ENCODE measurements around the gene DUOX1.
A peak's percentile ranks its signal among the peaks of the same experiment; 100 is the strongest.

DUOX1 gene

DNA sequence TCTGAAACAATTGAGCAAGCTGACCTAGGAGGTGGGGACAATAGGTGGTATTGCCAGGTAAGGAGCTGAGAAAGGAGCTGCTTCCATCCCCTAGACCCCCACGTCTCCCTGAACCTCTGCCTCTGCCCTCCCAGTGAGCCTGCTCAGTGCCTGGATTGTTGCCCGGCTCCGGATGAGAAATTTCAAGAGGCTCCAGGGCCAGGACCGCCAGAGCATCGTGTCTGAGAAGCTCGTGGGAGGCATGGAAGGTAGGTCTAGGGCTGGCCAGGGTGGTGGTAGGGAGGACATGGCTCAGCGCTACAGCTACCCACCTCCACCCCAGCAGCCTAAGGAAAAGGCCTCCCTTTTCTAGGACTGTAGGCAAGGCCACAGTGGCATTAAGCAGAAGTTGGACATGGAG, 13.3 kb downstream of the DUOX1 start:
- FAIRE-seq (no peak), DNase-seq (ENCODE audit: low spot score) (no peak)

DNA sequence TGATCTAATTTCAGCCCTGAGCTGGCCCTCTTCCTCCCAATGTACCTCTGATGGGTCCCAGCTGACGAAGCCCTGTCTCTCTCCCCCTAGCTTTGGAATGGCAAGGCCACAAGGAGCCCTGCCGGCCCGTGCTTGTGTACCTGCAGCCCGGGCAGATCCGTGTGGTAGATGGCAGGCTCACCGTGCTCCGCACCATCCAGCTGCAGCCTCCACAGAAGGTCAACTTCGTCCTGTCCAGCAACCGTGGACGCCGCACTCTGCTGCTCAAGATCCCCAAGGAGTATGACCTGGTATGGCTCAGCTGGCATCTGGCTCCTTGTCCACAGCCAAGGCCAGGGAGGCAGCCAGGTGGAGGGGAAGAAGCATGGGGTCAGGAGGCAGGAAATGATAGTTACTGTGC, 14.2 kb downstream of the DUOX1 start:
- FAIRE-seq = no peak
- DNase-seq (ENCODE audit: low spot score) = no peak

DNA sequence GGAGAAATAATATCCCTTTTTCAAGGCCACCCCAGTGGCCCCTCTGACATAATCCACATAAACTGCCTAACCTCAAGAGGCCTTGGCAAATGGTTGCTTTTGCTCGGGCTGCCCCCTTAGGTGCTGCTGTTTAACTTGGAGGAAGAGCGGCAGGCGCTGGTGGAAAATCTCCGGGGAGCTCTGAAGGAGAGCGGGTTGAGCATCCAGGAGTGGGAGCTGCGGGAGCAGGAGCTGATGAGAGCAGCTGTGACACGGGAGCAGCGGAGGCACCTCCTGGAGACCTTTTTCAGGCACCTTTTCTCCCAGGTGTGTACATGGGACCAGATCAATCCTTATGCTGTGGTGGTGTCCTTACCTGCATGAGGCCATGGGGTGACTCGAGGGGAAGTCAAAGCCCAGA, 15.0 kb downstream of the DUOX1 start:
- DNase-seq (ENCODE audit: low spot score) (no peak), FAIRE-seq (no peak)

DNA sequence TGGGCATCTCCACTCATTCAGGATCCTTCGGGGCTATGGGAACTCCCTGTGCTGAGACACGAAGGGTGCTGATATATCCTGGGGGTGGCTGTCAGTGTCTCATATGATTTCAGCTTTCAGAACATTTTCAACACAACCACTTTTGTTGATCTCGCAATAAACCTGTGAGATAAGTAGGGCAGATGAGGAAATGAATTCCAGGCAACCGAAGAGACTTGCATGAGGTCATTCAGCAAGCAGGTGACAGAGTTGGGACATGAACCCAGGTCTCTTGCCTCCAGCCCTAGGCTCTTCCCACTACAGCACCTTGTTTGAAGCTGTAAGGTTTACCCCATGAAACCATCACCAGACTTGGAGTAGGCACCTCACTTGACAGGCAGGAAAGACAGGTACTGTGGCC, 16.6 kb downstream of the DUOX1 start:
- FAIRE-seq = no peak
- no peak for DNase-seq (ENCODE audit: low spot score)

DNA sequence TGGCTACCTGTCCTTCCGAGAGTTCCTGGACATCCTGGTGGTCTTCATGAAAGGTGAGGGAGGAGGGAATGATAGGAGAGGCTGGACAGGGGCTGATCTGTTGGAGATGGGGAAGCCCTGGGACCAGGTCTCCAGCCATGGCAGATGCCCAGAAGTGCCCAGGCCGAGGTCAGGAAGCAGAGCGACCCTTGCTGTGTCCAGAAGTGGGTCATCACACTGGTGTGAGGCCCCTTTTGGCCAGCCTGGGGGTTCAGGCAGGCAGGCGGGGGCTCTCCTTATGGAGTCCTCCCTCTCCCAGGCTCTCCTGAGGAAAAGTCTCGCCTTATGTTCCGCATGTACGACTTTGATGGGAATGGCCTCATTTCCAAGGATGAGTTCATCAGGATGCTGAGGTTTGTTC, 17.8 kb downstream of the DUOX1 start:
- DNase-seq (ENCODE audit: low spot score) = no peak
- FAIRE-seq = no peak

GRCh38 chr15:45148076-45149059, 18.6 kb downstream of the DUOX1 start:
- FAIRE-seq = no peak
- no peak for DNase-seq (ENCODE audit: low spot score)

DNA sequence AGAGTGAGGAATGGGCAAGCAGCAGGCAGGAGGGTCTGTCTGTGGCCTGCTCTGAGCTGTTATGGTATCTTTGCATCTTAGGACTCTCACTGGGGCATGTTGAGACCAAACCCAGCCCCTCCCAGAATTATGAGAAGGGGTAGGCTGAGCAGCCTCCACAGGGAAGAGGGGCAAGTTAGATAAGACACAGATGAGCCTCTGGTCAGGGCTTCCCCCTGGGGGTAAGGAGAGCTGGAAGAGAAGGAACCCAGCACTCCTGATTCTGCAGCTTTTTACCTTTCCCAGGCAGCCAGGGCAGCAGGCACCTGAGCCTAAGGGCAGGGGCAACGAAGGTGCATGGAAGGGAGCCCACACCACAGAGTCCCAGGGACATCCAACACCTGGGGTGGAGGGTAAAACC, 19.3 kb downstream of the DUOX1 start:
- FAIRE-seq (no peak), DNase-seq (ENCODE audit: low spot score) (no peak)

GRCh38 chr15:45150481-45150880, 20.7 kb downstream of the DUOX1 start:
- DNase-seq (ENCODE audit: low spot score) = no peak
- FAIRE-seq = no peak

DNA sequence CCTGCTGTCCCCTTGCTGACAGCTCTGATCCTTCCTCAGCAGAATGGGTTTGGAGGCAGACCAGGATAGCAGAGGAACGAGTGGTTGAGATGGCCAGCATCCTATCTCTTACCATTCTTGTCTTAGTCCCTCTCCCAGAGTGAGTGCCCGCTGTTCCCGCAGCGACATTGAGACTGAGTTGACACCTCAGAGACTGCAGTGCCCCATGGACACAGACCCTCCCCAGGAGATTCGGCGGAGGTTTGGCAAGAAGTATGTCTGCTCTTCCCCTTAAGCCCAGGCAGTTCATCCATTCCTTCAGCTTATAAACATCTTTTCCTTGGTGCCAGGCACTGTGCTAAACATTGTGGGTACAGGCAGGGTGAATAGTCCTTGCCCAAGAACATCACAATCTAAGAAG, 21.2 kb downstream of the DUOX1 start:
- FAIRE-seq = no peak
- no peak for DNase-seq (ENCODE audit: low spot score)

DNA sequence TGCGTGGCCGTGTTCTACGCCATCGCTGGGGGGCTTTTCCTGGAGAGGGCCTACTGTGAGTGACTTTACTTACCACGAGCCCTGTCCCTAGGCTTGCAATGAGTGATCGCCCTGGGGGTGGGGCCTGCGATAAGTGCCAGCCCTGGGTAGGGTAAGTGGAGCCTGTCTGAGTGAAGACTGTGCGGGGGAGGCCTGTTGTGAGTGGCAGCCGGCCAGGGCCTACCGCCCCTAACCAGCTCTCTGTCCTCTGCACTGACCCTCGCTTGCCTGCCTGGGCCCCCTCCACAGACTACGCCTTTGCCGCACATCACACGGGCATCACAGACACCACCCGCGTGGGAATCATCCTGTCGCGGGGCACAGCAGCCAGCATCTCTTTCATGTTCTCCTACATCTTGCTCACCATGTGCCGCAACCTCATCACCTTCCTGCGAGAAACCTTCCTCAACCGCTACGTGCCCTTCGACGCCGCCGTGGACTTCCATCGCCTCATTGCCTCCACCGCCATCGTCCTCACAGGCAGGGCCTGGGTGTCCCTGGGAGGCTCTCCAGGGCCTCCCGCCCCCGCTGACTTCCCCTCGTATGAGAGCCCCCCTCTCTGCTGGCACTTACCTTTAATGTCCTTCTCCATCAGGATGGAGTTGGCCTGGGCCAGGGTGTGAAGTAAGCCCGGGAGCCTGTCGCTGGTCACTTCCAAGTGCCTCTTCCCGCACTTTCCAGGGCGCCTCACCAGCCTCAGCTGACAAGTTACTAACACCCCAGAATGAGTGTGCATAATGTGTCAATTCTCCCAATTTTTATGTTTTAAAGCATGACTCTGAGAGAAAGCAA, 22.4 kb downstream of the DUOX1 start:
- FAIRE-seq = no peak

GRCh38 chr15:45155739-45156138, 25.9 kb downstream of the DUOX1 start:
- FAIRE-seq (no peak), DNase-seq (ENCODE audit: low spot score) (no peak)

More for the DNA sequence above, 22.4 kb downstream of the DUOX1 start:
- no peak for DNase-seq (ENCODE audit: low spot score)

DNA sequence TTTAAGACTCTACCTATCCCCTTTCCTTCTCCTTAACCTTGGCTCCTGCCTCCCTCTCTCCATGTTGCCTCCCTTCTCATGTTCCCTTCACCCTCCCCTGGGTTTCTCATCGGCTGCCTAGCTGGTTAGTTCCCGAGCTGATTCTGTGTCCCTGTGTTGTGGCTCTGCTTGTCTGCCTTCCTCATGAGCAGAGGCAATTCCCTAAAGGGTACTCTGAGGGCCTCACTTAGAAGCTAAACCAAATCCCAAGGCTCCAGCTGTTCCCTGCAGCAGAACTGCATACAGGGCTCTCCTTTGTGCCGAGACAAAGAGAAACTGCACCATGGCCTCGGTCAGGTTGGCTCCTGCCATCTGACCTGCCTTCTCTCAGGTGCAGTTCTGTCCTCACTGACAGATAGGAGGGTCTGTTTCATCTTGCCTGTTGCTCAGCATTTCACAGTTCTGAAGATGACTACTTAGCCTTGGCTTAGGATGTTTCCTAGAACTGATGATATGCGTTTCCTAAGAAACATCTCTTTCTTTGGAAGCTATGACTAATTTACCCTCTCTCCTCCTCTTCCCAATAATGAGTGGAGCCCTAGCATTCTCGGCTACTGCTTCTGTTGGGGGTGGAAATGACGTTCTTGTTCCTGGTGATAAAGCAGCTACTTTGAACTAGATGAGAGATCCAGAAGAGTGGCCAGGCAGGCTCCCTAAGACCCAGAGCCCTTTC, 27.1 kb downstream of the DUOX1 start:
- no peak for FAIRE-seq

GRCh38 chr15:45157974-45158373, 28.2 kb downstream of the DUOX1 start:
- no peak for FAIRE-seq
- peak; percentile 66 for DNase-seq (ENCODE audit: low spot score)

More for the DNA sequence above, 27.1 kb downstream of the DUOX1 start:
- DNase-seq (ENCODE audit: low spot score) = no peak

DNA sequence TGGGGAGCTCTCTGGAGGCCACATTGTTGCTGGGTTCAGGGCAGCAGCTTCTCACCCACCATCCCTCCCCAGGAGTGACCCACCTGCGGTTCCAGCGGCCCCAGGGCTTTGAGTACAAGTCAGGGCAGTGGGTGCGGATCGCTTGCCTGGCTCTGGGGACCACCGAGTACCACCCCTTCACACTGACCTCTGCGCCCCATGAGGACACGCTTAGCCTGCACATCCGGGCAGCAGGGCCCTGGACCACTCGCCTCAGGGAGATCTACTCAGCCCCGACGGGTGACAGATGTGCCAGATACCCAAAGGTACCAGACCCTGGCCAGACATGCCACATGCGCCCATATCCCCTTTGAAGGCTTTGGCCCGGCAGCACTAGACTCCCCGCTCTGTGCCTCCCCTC, 31.9 kb downstream of the DUOX1 start:
- no peak for FAIRE-seq
- no peak for DNase-seq (ENCODE audit: low spot score)

GRCh38 chr15:45162771-45163507, 33.1 kb downstream of the DUOX1 start:
- FAIRE-seq = no peak
- DNase-seq (ENCODE audit: low spot score) = peak; percentile 89

DNA sequence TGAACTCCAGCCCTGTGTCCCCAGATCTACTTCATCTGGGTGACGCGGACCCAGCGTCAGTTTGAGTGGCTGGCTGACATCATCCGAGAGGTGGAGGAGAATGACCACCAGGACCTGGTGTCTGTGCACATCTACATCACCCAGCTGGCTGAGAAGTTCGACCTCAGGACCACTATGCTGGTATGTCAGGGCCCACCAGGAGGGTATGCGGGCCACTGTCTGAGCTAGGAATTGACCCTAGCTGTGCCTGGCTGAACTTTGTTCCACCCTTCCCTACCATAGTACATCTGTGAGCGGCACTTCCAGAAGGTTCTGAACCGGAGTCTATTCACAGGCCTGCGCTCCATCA, 33.7 kb downstream of the DUOX1 start:
- no peak for FAIRE-seq
- DNase-seq (ENCODE audit: low spot score) = no peak

DNA sequence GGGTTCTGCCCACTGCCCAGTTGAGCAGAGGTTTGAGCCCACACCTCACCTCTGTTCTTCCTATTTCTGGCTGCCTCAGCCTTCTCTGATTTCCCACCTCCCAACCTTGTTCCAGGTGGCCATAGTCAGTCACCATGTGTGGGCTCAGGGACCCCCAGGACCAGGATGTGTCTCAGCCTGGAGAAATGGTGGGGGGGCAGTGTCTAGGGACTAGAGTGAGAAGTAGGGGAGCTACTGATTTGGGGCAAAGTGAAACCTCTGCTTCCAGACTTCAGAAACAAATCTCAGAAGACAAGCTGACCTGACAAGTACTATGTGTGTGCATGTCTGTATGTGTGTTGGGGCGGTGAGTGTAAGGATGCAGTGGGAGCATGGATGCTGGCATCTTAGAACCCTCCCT, 35.1 kb downstream of the DUOX1 start:
- DNase-seq (ENCODE audit: low spot score) (no peak), FAIRE-seq (no peak)

GRCh38 chr15:45165536-45165935, 35.7 kb downstream of the DUOX1 start:
- FAIRE-seq (no peak), DNase-seq (ENCODE audit: low spot score) (no peak)

- no peak for FAIRE-seq
Measured at GRCh38 chr15:45166834-45167630, 37.2 kb downstream of the DUOX1 start.

DNA sequence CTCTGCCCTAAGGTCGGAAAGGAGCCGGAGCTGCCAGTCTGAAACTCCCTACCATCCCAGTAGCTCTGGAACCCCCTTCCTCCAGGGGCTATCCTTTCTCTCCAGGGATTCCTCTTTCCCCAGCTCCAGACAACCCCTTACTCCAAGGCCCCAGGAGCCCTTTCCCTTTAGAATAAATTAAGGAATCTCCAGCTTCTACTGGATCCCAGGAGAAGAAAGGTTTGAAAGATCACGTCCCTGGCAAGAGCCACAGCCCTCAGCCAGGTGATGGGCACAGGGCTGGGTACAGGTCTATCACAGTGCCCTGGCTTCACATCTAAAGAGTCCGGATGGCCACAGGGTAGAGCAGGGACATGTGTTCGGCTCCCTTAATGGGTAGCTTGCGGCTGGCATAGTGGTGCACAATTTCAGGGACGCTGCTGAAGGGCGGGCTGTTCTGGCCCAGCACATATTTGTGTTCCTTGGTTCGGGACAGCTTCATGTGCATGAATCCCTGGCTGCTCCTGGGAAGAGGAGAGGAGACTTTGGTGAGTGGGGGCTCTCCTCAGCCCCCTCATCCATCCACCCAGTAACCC, 37.9 kb downstream of the DUOX1 start:
- no peak for FAIRE-seq
- DNase-seq (ENCODE audit: low spot score) = no peak

More at GRCh38 chr15:45166834-45167630, 37.2 kb downstream of the DUOX1 start:
- DNase-seq (ENCODE audit: low spot score) = peak; percentile 87

All from urothelium cell line (cell line).